ENCODE results near the gene ATRIP. TPM values are rescaled to one million over a fixed set of nuclear protein-coding genes. Genes with fewer than 3 reads are reported as not detected.

Gene ATRIP
- total RNA-seq, result 1 to 10 TPM; 2.2 to 5.4 (median 3.8) TPM
- polyA plus RNA-seq, result 1 to 10 TPM; 4.5 to 5.1 TPM
- long read RNA-seq, donor 1, full-length matches to known transcripts, result 4 of 8 reads
- long read RNA-seq, donor 1, partial matches to known transcripts, result 1 of 8 reads
- long read RNA-seq, donor 1, other reads (novel, unspliced or antisense), result 3 of 8 reads
- long read RNA-seq, donor 2, full-length matches to known transcripts, result 4 of 4 reads
- long read RNA-seq, donor 2, partial matches to known transcripts, result 0 of 4 reads
- long read RNA-seq, donor 2, other reads (novel, unspliced or antisense), result 0 of 4 reads
- long read RNA-seq, donor 3, full-length matches to known transcripts, result 1 of 3 reads
- long read RNA-seq, donor 3, partial matches to known transcripts, result 2 of 3 reads
- long read RNA-seq, donor 3, other reads (novel, unspliced or antisense), result 0 of 3 reads

GRCh38 chr3:48446425-48447193 is at the start of gene ATRIP:
Gene ATRIP (plus strand): TSS chr3:48446737. CDS start chr3:48446846, 109 bp downstream.
- no peaks in the 10 kb centered on the region for H3K27me3 ChIP-seq
- peak in 1 of 9 donors; percentile 42 for TF ChIP-seq CTCF (IDR thresholded peaks at IDR 0.05)
- intact Hi-C loops (cut with DNase I), result loop anchor here in 1 of 10 donors (5.0 kb wide), 1 partner anchor 111 kb away; the partner anchor contains the start of gene PFKFB4
- peaks cover 4 to 34% (median 25%) of the 10 kb centered on the region in 9 donors for H3K4me1 ChIP-seq
- ATAC-seq (peak; percentile 98 to 99 (median 99)), DNase-seq (peak; percentile 88 to 92)
- no peaks in the 10 kb centered on the region for H3K9me3 ChIP-seq
- H3K27ac ChIP-seq, result peak within 1 kb of the TSS; percentile 52 to 94 (median 90)
- H3K36me3 ChIP-seq, result peaks cover 0 to 53% (median 5%) of the 10 kb centered on the region in 9 donors
- peak within 1 kb of the TSS; percentile 63 to 91 (median 78) for H3K4me3 ChIP-seq
- WGBS, 2 donors, result 0 to 1% methylated on average over 85 to 91 of the region's 91 CpGs

GRCh38 chr3:48397767-48398681 is 48.5 kb upstream of the ATRIP start:
- DNase-seq, result no peak
- H3K27me3 ChIP-seq, result peaks cover 0 to 27% (median 0%) of the 10 kb centered on the region in 7 donors
- intact Hi-C loops (cut with DNase I), result loop anchor here in 2 of 10 donors (10.0 kb wide), 2 partner anchors 113 to 123 kb away; no protein-coding TSS in a partner anchor
- peaks cover 0 to 11% (median 0%) of the 10 kb centered on the region in 9 donors for H3K4me1 ChIP-seq
- H3K27ac ChIP-seq, result no peak overlapping the region
- WGBS, 2 donors, result 68 to 69% methylated on average over 9 of the region's 9 CpGs
- no peaks in the 10 kb centered on the region for H3K9me3 ChIP-seq
- TF ChIP-seq CTCF (IDR thresholded peaks at IDR 0.05), result no peak
- peaks cover 0 to 5% (median 0%) of the 10 kb centered on the region in 9 donors for H3K36me3 ChIP-seq
- ATAC-seq, result peak in 1 of 8 donors; percentile 6
- H3K4me3 ChIP-seq, result no peak overlapping the region

GRCh38 chr3:48398701-48399386 is 47.7 kb upstream of the ATRIP start:
- DNase-seq (no peak), ATAC-seq (peak in 1 of 8 donors; percentile 5)

More at GRCh38 chr3:48398701-48399386, 47.7 kb upstream of the ATRIP start:
- no peak overlapping the region for H3K27ac ChIP-seq
- 62 to 67% methylated on average over 11 of the region's 11 CpGs for WGBS, 2 donors
- H3K4me1 ChIP-seq, result peaks cover 0 to 11% (median 0%) of the 10 kb centered on the region in 9 donors
- no peaks in the 10 kb centered on the region for H3K9me3 ChIP-seq
- H3K4me3 ChIP-seq, result no peak overlapping the region
- peaks cover 0 to 8% (median 0%) of the 10 kb centered on the region in 9 donors for H3K36me3 ChIP-seq
- peaks cover 0 to 24% (median 0%) of the 10 kb centered on the region in 7 donors for H3K27me3 ChIP-seq
- intact Hi-C loops (cut with DNase I), result loop anchor here in 2 of 10 donors (10.0 kb wide), 2 partner anchors 114 to 124 kb away; no protein-coding TSS in a partner anchor
- TF ChIP-seq CTCF (IDR thresholded peaks at IDR 0.05), result no peak
